SKM-1 treated with dmso at 0.1 percent for 144 hours (cell line): ENCODE data around the gene DOCK8.

ENCODE experiments used
- DNase-seq: peaks from one replicate; lab custom pipeline; 2025; ENCODE audit not compliant: unreplicated experiment; lab: John Stamatoyannopoulos, UW

Gene DOCK8

GRCh38 chr9:450561-450960 is 235.9 kb downstream of the DOCK8 start:
- DNase-seq: no peak

- no peak for DNase-seq
Observed at GRCh38 chr9:453832-454231, 239.2 kb downstream of the DOCK8 start.

GRCh38 chr9:456365-456764 is 241.7 kb downstream of the DOCK8 start:
- DNase-seq: no peak

- no peak for DNase-seq
Observed at GRCh38 chr9:458590-458989, 243.9 kb downstream of the DOCK8 start.

GRCh38 chr9:459491-460444 is 245.1 kb downstream of the DOCK8 start:
- DNase-seq: no peak

GRCh38 chr9:462121-462520 is 247.5 kb downstream of the DOCK8 start:
- DNase-seq: no peak

GRCh38 chr9:462606-463005 is 247.9 kb downstream of the DOCK8 start:
- no peak for DNase-seq

GRCh38 chr9:463455-464171 is 248.9 kb downstream of the DOCK8 start:
- DNase-seq: no peak

- DNase-seq: no peak
Observed at GRCh38 chr9:466747-467146, 252.1 kb downstream of the DOCK8 start.

GRCh38 chr9:468766-469426 is 254.2 kb downstream of the DOCK8 start:
- no peak for DNase-seq

- DNase-seq: peak; percentile 78
Observed at GRCh38 chr9:469672-470551, 255.2 kb downstream of the DOCK8 start.

GRCh38 chr9:470552-471194 is 256.0 kb downstream of the DOCK8 start:
- DNase-seq: no peak

- DNase-seq: no peak
Observed at GRCh38 chr9:471320-471719, 256.7 kb downstream of the DOCK8 start.

GRCh38 chr9:472479-473075 is 257.9 kb downstream of the DOCK8 start:
- no peak for DNase-seq

- no peak for DNase-seq
Observed at GRCh38 chr9:477193-477592, 262.5 kb downstream of the DOCK8 start.

- no peak for DNase-seq
Observed at GRCh38 chr9:479304-479970, 264.8 kb downstream of the DOCK8 start.

GRCh38 chr9:479971-480350 is 265.3 kb downstream of the DOCK8 start:
- no peak for DNase-seq

GRCh38 chr9:482739-483138 is 268.1 kb downstream of the DOCK8 start:
- no peak for DNase-seq

GRCh38 chr9:486156-486555 is 271.5 kb downstream of the DOCK8 start:
- no peak for DNase-seq
